A549 treated with AZD9567 at 1 μM for 4 hours (cell line): ENCODE measurements around the gene GOSR1. TPM values are rescaled to one million over a fixed set of nuclear protein-coding genes. Genes with fewer than 3 reads are reported as not detected.

Experiments used
- total RNA-seq: library from RNA; stranded (reverse); fragments of 200-300 nt; extraction: Qiagen RNA extraction; gene quantifications from 5 replicates; pipeline ENCODE4 v1.2.3, GENCODE V29; 2022; ENCODE audit not compliant: insufficient read depth

The GOSR1 gene
- total RNA-seq, result 34.1 to 45.3 TPM (median 37.2 TPM) in 5 replicates

DNA sequence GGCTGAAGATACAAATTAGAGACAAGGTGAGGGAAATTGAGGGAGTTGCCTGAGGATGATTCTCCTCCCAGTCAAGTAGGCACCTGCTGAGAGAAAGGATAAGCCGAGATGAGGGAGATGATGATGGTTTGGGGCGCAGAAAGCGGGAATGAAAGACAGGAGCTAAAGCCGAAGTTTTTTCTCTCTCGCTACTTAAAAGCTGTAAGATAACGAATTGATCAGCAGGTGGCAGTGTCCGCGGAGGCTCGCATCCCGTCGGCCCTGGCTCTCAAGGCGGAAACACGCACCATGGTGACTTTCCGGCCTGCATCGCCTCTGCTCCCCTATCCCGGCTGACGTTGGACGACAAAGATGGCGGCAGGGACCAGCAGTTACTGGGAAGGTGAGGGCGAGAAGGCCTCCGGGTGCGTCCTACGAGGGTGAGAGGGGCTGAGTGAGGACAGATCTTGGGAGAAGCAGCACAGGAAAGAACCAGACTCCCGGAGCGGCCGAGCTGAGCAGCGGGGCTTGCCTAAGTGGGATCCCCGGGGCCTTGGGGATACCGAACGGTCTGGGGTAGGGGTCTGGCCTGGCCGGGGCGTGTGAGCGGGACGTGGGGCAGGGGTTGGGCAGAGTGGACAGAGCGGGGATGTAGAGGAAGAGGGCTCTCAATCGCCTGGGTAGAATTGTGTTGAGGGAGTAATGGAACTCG, at the start of gene GOSR1:
Gene GOSR1 (plus strand): TSS at position 326 of the 691 bp plus-strand sequence. CDS start 26 bp downstream, at position 352.

Other genes starting within 250 kb of the GOSR1 start
- gene SLC6A4, start 241.7 kb upstream of the GOSR1 start, total RNA-seq, result 0.07 to 0.13 TPM (median 0.09 TPM) in 3 of 5 replicates, not detected in the others
- 39.2 to 43.4 TPM (median 42.5 TPM) in 5 replicates for gene BLMH, start 185.5 kb upstream of the GOSR1 start, total RNA-seq
- gene TMIGD1, start 143.4 kb upstream of the GOSR1 start, total RNA-seq, result not detected in 5 replicates
- gene CPD, start 98.5 kb upstream of the GOSR1 start, total RNA-seq, result 22.6 to 45.3 TPM (median 29.3 TPM) in 5 replicates